ENCODE data around the gene TMEM69. TPM values are rescaled to one million over a fixed set of nuclear protein-coding genes. Genes with fewer than 3 reads are reported as not detected.

TMEM69 gene
- 10 to 100 TPM; 23.9 to 29.1 TPM for total RNA-seq
- polyA plus RNA-seq: 10 to 100 TPM; 43.5 to 59.4 (median 56.0) TPM
- total RNA-seq: 5.4 to 32.6 (median 20.2) reads per million in 6 experiments

DNA sequence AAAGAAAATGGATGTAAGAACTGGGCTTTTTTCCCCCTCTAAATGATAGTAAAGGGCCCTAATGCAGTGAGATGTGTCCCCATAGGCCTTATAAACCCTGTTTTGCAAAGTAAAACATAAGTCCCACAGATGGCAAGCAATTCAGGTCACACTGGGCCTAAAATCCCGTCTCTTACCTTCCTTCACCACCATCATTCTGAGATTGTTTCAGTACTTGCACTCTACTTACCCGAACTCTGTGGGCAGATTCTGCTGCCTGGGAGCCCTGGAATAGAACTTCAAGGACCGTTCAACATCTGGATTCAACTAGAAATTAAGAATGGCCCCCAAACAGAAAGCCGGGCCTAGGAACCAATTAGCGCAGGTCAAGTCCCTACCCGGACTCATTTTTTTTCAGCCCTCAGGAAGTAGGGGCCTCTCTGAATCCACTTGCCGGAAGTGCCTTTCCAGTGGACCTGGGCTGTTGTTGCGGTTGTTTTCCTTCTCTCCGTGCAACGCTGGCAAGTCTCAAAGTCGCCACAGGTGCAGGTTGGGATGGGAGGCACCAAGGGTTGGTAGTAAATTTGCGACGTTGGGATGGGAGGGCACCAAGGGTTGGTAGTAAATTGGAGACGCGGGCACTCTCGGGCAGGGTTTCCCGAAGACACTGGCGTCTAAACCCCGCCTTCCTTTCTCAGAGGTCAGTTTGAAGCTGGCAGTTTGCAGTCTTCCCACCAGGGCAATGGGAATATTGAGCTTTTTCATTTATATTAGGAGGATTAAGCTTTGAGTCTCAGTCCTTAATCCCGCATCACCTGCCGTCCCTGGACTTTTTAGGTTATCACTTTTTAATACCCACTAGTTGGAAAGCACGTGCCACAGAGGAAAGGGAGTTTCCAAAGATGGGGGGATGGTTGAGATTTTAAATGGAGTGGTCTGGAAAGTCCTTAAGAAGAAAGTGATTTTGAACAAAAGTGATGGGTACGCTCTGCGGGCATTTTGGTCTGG, at the start of gene TMEM69:
Gene TMEM69, plus strand, starts transcription at position 428 of the 987 bp plus-strand sequence. CDS start 2,888 bp downstream, outside the sequence.
- ATAC-seq: no peak
- Mint-ChIP-seq H3K36me3 (peaks cover 2 to 17% (median 4%) of the 10 kb centered on the region in 3 donors), H3K9me3 (no peaks in the 10 kb centered on the region), H3K27ac (peak within 1 kb of the TSS; percentile 99 to 100 (median 99)), H3K4me3 (peak within 1 kb of the TSS; percentile 93 to 100 (median 99)), H3K4me1 (peaks cover 19 to 59% (median 49%) of the 10 kb centered on the region in 4 donors), H3K27me3 (no peaks in the 10 kb centered on the region)
- DNase-seq: peak; percentile 42 to 91 (median 78)
- POLR2A ChIA-PET: interaction anchor here (0.6 to 2.1 kb wide), 7 partner anchors 104 to 1032 kb away, joined by 3 to 23 read pairs (median 4); partner anchors contain the start of genes BTBD19, MUTYH, NASP and PLK3

DNA sequence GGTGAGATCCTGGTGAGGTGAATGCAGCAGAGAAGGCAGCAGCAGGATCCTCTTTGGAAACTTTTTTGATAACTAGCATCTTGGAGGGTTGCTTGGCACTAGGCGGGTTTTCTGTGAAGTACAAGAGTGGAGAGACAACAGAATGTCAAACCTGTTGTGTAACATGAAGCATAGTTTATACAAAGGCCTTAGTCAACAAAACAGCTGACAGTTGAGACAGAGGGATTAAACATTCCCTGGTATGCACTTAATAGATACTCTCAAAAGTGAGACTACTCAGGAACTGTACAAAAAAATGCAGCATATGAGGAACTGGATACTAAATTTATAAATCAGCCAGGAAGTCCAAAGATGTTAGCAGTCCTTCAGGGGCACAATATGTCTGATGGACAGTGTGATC, 47.7 kb upstream of the TMEM69 start:
- POLR2A ChIA-PET: no interaction called here
- Mint-ChIP-seq H3K4me1 (peaks cover 1 to 12% (median 8%) of the 10 kb centered on the region in 4 donors), H3K27me3 (no peaks in the 10 kb centered on the region), H3K27ac (peak overlapping the region in 5 of 10 donors; percentile 11 to 74 (median 39)), H3K9me3 (no peaks in the 10 kb centered on the region), H3K4me3 (no peak overlapping the region), H3K36me3 (peaks cover 0 to 39% (median 4%) of the 10 kb centered on the region in 3 donors)
- DNase-seq: no peak
- no peak for ATAC-seq

DNA sequence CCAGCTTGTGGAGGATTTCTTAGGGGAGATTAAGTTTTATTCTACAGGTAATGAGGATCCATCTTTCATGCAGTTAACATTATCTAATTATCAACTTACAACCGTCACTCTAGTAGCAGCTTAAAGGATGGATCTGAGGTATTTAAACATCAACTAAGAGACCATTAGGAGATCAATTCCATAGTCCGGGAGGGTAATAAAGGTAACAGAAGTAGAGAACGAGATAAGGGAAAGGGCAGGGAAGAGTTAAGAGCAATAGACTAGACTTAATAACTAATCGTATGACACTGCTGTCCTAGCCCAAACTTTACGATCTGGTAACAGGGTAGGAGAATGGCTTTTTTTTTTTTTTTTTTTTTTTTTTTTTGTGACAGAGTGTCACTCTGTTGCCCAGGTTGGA, 44.7 kb upstream of the TMEM69 start:
- Mint-ChIP-seq H3K4me3 (no peak overlapping the region), H3K4me1 (peaks cover 3 to 20% (median 12%) of the 10 kb centered on the region in 4 donors), H3K27me3 (no peaks in the 10 kb centered on the region), H3K27ac (peak overlapping the region in 5 of 10 donors; percentile 12 to 79 (median 28)), H3K36me3 (peaks cover 0 to 59% (median 4%) of the 10 kb centered on the region in 3 donors), H3K9me3 (no peaks in the 10 kb centered on the region)
- DNase-seq (no peak), ATAC-seq (no peak)
- POLR2A ChIA-PET: interaction anchor here (1.4 kb wide), 1 partner anchor 43 kb away, joined by 3 read pairs; the partner anchor contains the start of gene GPBP1L1

DNA sequence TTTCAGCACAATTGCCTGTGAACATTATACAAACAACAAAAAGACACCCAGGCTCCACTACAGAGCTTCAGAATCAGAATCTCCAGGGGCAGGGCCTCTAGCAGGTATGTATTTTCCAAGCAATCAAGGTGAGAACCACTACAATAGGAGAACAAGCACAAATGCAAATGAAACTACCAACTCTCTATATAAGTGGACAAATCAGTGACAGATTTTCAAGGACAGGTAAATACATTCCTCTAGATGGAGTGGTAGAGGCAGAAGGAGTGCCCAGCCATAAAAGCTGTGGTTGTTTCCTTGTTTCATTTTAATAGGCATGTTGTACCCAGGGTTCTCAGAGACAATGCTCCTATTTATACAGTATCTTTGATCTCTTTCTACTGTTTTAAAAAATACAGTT, 44.0 kb upstream of the TMEM69 start:
- Mint-ChIP-seq H3K4me1 (peaks cover 3 to 22% (median 12%) of the 10 kb centered on the region in 4 donors), H3K4me3 (no peak overlapping the region), H3K9me3 (no peaks in the 10 kb centered on the region), H3K27me3 (no peaks in the 10 kb centered on the region), H3K36me3 (peaks cover 0 to 64% (median 4%) of the 10 kb centered on the region in 3 donors), H3K27ac (peak overlapping the region in 5 of 10 donors; percentile 12 to 83 (median 24))
- no peak for ATAC-seq
- DNase-seq: no peak
- POLR2A ChIA-PET: interaction anchor here (1.4 kb wide), 1 partner anchor 42 kb away, joined by 3 read pairs; the partner anchor contains the start of gene GPBP1L1

DNA sequence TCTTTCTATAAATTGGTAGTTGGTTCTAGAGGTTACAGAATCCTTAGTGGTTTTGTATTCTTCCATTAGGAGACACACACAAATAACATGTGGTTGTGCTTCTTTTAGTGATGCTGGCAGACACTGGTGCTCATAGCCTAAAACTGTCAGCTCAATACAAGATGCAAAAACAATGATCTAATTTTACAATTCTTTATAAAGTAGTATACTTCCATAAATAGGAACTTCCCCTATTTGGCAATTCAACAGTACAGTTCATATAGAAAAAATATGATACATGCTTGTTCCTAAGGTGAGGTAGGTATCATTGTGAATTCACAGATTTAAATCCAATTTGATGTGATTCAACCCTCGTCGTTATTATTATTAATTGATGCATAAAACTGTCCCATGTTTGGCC, 43.3 kb upstream of the TMEM69 start:
- Mint-ChIP-seq H3K4me3 (no peak overlapping the region), H3K4me1 (peaks cover 3 to 22% (median 12%) of the 10 kb centered on the region in 4 donors), H3K27me3 (no peaks in the 10 kb centered on the region), H3K27ac (peak overlapping the region in 5 of 10 donors; percentile 6 to 46 (median 15)), H3K36me3 (peaks cover 0 to 69% (median 4%) of the 10 kb centered on the region in 3 donors), H3K9me3 (no peaks in the 10 kb centered on the region)
- POLR2A ChIA-PET: no interaction called here
- no peak for ATAC-seq
- DNase-seq: no peak

GRCh38 chr1:45647248-45648021, 40.5 kb upstream of the TMEM69 start:
- H3K27ac Mint-ChIP-seq: peak overlapping the region in 5 of 10 donors; percentile 8 to 85 (median 40)
- H3K4me1 Mint-ChIP-seq: peaks cover 7 to 33% (median 14%) of the 10 kb centered on the region in 4 donors
- no peak overlapping the region for H3K4me3 Mint-ChIP-seq
- H3K27me3 Mint-ChIP-seq: no peaks in the 10 kb centered on the region
- H3K9me3 Mint-ChIP-seq: no peaks in the 10 kb centered on the region
- ATAC-seq (no peak), DNase-seq (no peak)
- POLR2A ChIA-PET: no interaction called here
- H3K36me3 Mint-ChIP-seq: peaks cover 0 to 68% (median 0%) of the 10 kb centered on the region in 3 donors

GRCh38 chr1:45654540-45655280, 33.3 kb upstream of the TMEM69 start:
- Mint-ChIP-seq H3K4me3 (no peak overlapping the region), H3K4me1 (peaks cover 0 to 11% (median 8%) of the 10 kb centered on the region in 4 donors), H3K9me3 (no peaks in the 10 kb centered on the region), H3K27me3 (no peaks in the 10 kb centered on the region), H3K27ac (peak overlapping the region in 2 of 10 donors; percentile 11 to 33), H3K36me3 (peaks cover 0 to 94% (median 10%) of the 10 kb centered on the region in 3 donors)
- no peak for DNase-seq
- ATAC-seq: no peak
- POLR2A ChIA-PET: no interaction called here

DNA sequence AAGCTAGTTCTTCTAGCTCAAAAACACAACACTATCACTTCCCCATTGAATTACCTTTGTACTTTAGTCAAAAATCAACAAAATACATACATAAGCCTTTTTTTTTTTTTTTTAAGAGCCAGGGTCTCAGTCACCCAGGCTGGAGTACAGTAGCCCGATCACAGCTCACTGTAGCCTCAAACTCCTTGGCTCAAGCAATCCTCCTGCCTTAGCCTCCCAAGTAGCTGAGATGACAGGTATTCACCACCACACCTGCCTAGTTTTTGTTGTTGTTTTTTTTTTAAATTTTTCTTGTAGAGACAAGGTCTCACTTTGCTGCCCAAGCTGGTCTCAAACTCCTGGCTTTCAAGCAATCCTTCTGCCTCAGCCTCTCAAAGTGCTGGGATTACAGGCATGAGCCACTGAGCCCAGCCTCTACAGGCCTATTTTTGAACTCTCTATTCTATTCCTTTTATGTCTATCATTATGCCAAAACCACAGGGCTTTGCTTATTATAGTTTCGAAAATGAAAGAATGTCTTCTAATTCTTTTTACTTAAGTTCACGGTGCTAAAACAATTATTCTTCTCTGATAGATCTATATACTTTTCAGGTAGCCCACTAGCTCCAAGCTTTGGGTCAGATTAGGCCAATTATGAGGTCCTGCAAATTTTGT, 31.3 kb upstream of the TMEM69 start:
- H3K4me1 Mint-ChIP-seq: peaks cover 0 to 7% (median 0%) of the 10 kb centered on the region in 4 donors
- H3K27ac Mint-ChIP-seq: peak overlapping the region in 2 of 10 donors; percentile 32 to 56
- no peak overlapping the region for H3K4me3 Mint-ChIP-seq
- ATAC-seq (no peak), DNase-seq (no peak)
- H3K36me3 Mint-ChIP-seq: peaks cover 0 to 92% (median 13%) of the 10 kb centered on the region in 3 donors
- H3K27me3 Mint-ChIP-seq: no peaks in the 10 kb centered on the region
- H3K9me3 Mint-ChIP-seq: no peaks in the 10 kb centered on the region
- POLR2A ChIA-PET: interaction anchor here (1.7 kb wide), 1 partner anchor 29 kb away, joined by 4 read pairs; the partner anchor contains the start of gene GPBP1L1

GRCh38 chr1:45658171-45658570, 29.8 kb upstream of the TMEM69 start:
- POLR2A ChIA-PET: interaction anchor here (1.7 kb wide), 1 partner anchor 28 kb away, joined by 4 read pairs; the partner anchor contains the start of gene GPBP1L1
- H3K27ac Mint-ChIP-seq: no peak overlapping the region
- H3K4me3 Mint-ChIP-seq: no peak overlapping the region

GRCh38 chr1:45659222-45659621, 28.8 kb upstream of the TMEM69 start:
- POLR2A ChIA-PET: no interaction called here
- peaks cover 0 to 78% (median 13%) of the 10 kb centered on the region in 3 donors for H3K36me3 Mint-ChIP-seq
- peaks cover 6 to 15% (median 10%) of the 10 kb centered on the region in 4 donors for H3K4me1 Mint-ChIP-seq
- H3K27ac Mint-ChIP-seq: no peak overlapping the region
- H3K4me3 Mint-ChIP-seq: no peak overlapping the region
- no peak for ATAC-seq
- no peaks in the 10 kb centered on the region for H3K9me3 Mint-ChIP-seq
- no peaks in the 10 kb centered on the region for H3K27me3 Mint-ChIP-seq
- DNase-seq: no peak

More at GRCh38 chr1:45658171-45658570, 29.8 kb upstream of the TMEM69 start:
- Mint-ChIP-seq H3K4me1 (peaks cover 2 to 11% (median 6%) of the 10 kb centered on the region in 4 donors), H3K27me3 (no peaks in the 10 kb centered on the region), H3K36me3 (peaks cover 0 to 79% (median 13%) of the 10 kb centered on the region in 3 donors), H3K9me3 (no peaks in the 10 kb centered on the region)
- DNase-seq (no peak), ATAC-seq (no peak)

DNA sequence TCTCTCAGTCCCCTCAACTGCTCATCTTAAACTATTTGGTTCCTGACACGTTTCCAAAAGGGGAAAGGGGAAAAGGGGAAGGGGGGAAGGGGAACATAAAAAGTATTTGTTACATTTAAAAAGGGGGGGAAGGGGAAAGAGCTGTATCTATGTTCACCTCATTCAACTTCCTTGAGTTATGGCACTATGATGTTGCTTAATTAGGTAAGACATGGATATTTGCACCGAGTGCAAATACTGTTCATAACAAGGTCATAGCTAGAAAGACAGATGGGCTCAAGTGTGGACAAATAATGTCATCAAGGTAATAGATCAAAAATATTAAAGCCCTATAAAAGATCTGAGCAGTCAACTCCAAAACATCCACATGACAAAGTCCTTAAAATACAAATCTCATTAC, 27.6 kb upstream of the TMEM69 start:
- Mint-ChIP-seq H3K27me3 (no peaks in the 10 kb centered on the region), H3K4me1 (peaks cover 8 to 16% (median 12%) of the 10 kb centered on the region in 4 donors), H3K9me3 (no peaks in the 10 kb centered on the region), H3K36me3 (peaks cover 0 to 70% (median 10%) of the 10 kb centered on the region in 3 donors), H3K4me3 (no peak overlapping the region), H3K27ac (peak overlapping the region in 3 of 10 donors; percentile 2 to 74 (median 19))
- POLR2A ChIA-PET: no interaction called here
- ATAC-seq (no peak), DNase-seq (no peak)

Measured in naive thymus-derived CD8-positive, alpha-beta T cell (primary cell).